HPDE6-E6E7 (cell line): ENCODE measurements around the gene EFNA5.

Experiments used
- DNase-seq: peaks from one replicate; pipeline ENCODE4 v3.0.0; 2011; ENCODE audit warnings: missing footprints; ENCODE audit errors: extremely low spot score

Gene EFNA5

GRCh38 chr5:107603349-107603748 lies 67.4 kb downstream of the EFNA5 start:
- DNase-seq, result no peak

GRCh38 chr5:107602896-107603295 lies 67.8 kb downstream of the EFNA5 start:
- no peak for DNase-seq

- DNase-seq, result no peak
These were observed 69.7 kb downstream of the EFNA5 start for GRCh38 chr5:107601076-107601475.

- DNase-seq, result no peak
These were observed 71.8 kb downstream of the EFNA5 start for GRCh38 chr5:107598958-107599357.

- no peak for DNase-seq
These were observed 72.9 kb downstream of the EFNA5 start for GRCh38 chr5:107597803-107598202.

GRCh38 chr5:107597247-107597646 lies 73.5 kb downstream of the EFNA5 start:
- DNase-seq, result no peak

GRCh38 chr5:107594253-107595045 lies 76.3 kb downstream of the EFNA5 start:
- no peak for DNase-seq

GRCh38 chr5:107593009-107593408 lies 77.7 kb downstream of the EFNA5 start:
- no peak for DNase-seq

- DNase-seq, result no peak
These were observed 78.2 kb downstream of the EFNA5 start for GRCh38 chr5:107592515-107592914.

- no peak for DNase-seq
These were observed 80.1 kb downstream of the EFNA5 start for GRCh38 chr5:107590686-107591085.

GRCh38 chr5:107589520-107590193 lies 81.1 kb downstream of the EFNA5 start:
- no peak for DNase-seq

GRCh38 chr5:107582625-107583024 lies 88.1 kb downstream of the EFNA5 start:
- DNase-seq, result no peak

- no peak for DNase-seq
These were observed 89.6 kb downstream of the EFNA5 start for GRCh38 chr5:107580889-107581820.

- no peak for DNase-seq
These were observed 92.6 kb downstream of the EFNA5 start for GRCh38 chr5:107578051-107578635.

GRCh38 chr5:107577394-107577950 lies 93.3 kb downstream of the EFNA5 start:
- DNase-seq, result no peak

- DNase-seq, result peak; percentile 34
These were observed 93.9 kb downstream of the EFNA5 start for GRCh38 chr5:107576736-107577393.

- DNase-seq, result no peak
These were observed 94.6 kb downstream of the EFNA5 start for GRCh38 chr5:107576155-107576554.

- no peak for DNase-seq
These were observed 96.5 kb downstream of the EFNA5 start for GRCh38 chr5:107574287-107574686.

- DNase-seq, result no peak
These were observed 97.9 kb downstream of the EFNA5 start for GRCh38 chr5:107572715-107573368.
